Glutamatergic neuron (in vitro differentiated cells): Measurements from ENCODE around the gene MAP7D1. TPM values are rescaled to one million over a fixed set of nuclear protein-coding genes. Genes with fewer than 3 reads are reported as not detected.

Experiments
- DNase-seq: peaks from one replicate; pipeline ENCODE4 v3.0.0; 2022
- H3K27ac Mint-ChIP-seq: one replicate; pipeline ENCODE4 v1.8.0; 2020; ENCODE audit warnings: mild to moderate bottlenecking, mixed read lengths, inconsistent platforms; ENCODE audit not compliant: unreplicated experiment
- H3K27me3 Mint-ChIP-seq: one replicate; pipeline ENCODE4 v1.8.0; 2020; ENCODE audit warnings: mild to moderate bottlenecking, moderate library complexity, mixed read lengths, inconsistent platforms; ENCODE audit not compliant: unreplicated experiment
- H3K36me3 Mint-ChIP-seq: one replicate; pipeline ENCODE4 v1.8.0; 2020; ENCODE audit warnings: mild to moderate bottlenecking, mixed read lengths, inconsistent platforms; ENCODE audit not compliant: unreplicated experiment
- H3K4me1 Mint-ChIP-seq: one replicate; pipeline ENCODE4 v1.8.0; 2020; ENCODE audit warnings: mild to moderate bottlenecking, low read depth, mixed read lengths, inconsistent platforms; ENCODE audit not compliant: unreplicated experiment
- H3K4me3 Mint-ChIP-seq: one replicate; pipeline ENCODE4 v1.8.0; 2020; ENCODE audit warnings: mild to moderate bottlenecking, mixed read lengths, inconsistent platforms; ENCODE audit not compliant: unreplicated experiment
- H3K9me3 Mint-ChIP-seq: one replicate; pipeline ENCODE4 v1.8.0; 2020; ENCODE audit warnings: mild to moderate bottlenecking, moderate library complexity, mixed read lengths, inconsistent platforms; ENCODE audit not compliant: unreplicated experiment
- total RNA-seq: library from RNA; stranded (reverse); fragmentation: NEBNext Ultra II Directional; extraction: Animal tissue kit (Norgen Biotek cat#: 25700); gene quantifications from one replicate; pipeline ENCODE4 v1.2.1, GENCODE V29; 2021; ENCODE audit not compliant: unreplicated experiment
- TF ChIP-seq, protein P1 (sequence below): fragments of 200-600 bp; sonication (generic); IDR thresholded peaks from one replicate; pipeline ENCODE4 v1.5.0; 2021; ENCODE audit not compliant: partially characterized antibody, unreplicated experiment

MAP7D1 gene
- total RNA-seq, 1 donor from 2014 or later: 152 TPM

DNA sequence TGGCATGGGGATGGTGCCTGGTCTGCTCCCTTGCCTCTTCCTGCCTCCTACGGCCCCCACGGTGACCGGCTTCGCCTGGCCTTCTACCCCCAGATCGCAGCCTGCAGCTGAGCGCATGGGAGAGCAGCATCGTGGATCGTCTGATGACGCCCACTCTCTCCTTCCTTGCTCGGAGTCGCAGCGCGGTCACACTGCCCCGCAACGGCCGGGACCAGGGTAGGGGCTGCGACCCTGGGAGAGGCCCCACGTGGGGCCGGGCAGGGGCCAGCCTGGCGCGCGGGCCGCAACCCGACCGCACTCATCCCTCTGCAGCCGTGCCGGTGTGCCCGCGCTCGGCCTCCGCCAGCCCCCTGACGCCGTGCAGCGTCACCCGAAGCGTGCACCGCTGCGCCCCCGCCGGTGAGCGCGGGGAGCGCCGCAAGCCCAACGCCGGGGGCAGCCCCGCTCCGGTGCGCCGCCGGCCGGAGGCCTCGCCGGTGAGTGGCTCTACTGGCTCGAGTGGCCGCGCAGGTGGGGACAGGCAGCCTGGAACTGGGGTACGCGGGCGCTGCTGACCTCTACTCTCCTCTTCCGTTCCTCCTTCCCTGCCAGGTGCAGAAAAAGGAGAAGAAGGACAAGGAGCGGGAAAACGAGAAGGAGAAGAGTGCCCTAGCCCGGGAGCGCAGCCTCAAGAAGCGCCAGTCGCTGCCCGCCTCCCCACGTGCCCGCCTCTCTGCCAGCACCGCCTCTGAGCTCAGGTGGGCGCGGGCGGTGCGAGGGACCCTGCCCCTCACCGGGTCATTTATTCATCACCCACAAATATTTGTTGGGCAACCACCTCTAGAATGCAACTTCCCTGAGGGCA is 20.4 kb downstream of the MAP7D1 start:
- TF ChIP-seq, protein P1, sequence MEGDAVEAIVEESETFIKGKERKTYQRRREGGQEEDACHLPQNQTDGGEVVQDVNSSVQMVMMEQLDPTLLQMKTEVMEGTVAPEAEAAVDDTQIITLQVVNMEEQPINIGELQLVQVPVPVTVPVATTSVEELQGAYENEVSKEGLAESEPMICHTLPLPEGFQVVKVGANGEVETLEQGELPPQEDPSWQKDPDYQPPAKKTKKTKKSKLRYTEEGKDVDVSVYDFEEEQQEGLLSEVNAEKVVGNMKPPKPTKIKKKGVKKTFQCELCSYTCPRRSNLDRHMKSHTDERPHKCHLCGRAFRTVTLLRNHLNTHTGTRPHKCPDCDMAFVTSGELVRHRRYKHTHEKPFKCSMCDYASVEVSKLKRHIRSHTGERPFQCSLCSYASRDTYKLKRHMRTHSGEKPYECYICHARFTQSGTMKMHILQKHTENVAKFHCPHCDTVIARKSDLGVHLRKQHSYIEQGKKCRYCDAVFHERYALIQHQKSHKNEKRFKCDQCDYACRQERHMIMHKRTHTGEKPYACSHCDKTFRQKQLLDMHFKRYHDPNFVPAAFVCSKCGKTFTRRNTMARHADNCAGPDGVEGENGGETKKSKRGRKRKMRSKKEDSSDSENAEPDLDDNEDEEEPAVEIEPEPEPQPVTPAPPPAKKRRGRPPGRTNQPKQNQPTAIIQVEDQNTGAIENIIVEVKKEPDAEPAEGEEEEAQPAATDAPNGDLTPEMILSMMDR: peak; percentile 75
- Mint-ChIP-seq H3K27ac (no peak overlapping the region), H3K4me1 (peaks cover 10% of the 10 kb centered on the region), H3K36me3 (no peaks in the 10 kb centered on the region), H3K27me3 (peaks cover 2% of the 10 kb centered on the region), H3K9me3 (peaks cover 7% of the 10 kb centered on the region), H3K4me3 (no peak overlapping the region)
- DNase-seq: peak; percentile 81

DNA sequence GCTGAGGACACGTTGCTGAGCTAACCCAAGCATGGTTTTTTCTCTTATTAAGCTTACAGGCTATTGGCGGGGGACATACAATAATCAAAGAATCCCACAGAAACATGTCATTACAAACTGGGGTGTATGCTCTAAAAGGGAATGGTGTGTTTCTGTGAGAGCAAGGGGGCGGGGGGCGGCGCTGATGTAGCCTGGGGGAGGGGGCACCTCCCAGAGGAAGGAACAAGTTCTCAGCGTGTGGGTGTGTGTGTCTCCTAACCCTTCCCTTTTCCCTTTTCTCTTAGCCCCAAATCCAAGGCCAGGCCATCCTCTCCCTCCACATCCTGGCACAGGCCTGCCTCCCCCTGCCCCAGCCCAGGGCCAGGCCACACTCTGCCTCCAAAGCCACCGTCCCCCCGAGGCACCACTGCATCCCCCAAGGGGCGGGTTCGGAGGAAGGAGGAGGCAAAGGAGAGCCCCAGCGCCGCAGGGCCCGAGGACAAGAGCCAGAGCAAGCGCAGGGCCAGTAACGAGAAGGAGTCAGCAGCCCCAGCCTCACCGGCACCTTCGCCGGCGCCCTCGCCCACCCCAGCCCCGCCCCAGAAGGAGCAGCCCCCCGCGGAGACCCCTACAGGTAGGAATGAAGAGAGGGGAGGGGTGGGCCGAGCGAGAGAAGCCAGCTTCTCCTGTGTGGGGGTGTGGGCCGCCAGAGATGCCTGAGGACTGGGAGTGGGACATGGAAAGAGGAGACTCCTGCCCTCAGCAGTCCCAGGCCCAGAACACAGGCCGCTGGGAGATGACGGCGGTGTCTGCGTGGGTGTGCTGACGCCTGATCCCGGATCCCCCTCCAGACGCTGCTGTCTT is 21.9 kb downstream of the MAP7D1 start:
- Mint-ChIP-seq H3K27me3 (peaks cover 3% of the 10 kb centered on the region), H3K9me3 (peaks cover 7% of the 10 kb centered on the region), H3K36me3 (no peaks in the 10 kb centered on the region), H3K4me1 (peaks cover 10% of the 10 kb centered on the region), H3K4me3 (no peak overlapping the region), H3K27ac (no peak overlapping the region)
- peak; percentile 39 for DNase-seq
- TF ChIP-seq, protein P1: no peak

DNA sequence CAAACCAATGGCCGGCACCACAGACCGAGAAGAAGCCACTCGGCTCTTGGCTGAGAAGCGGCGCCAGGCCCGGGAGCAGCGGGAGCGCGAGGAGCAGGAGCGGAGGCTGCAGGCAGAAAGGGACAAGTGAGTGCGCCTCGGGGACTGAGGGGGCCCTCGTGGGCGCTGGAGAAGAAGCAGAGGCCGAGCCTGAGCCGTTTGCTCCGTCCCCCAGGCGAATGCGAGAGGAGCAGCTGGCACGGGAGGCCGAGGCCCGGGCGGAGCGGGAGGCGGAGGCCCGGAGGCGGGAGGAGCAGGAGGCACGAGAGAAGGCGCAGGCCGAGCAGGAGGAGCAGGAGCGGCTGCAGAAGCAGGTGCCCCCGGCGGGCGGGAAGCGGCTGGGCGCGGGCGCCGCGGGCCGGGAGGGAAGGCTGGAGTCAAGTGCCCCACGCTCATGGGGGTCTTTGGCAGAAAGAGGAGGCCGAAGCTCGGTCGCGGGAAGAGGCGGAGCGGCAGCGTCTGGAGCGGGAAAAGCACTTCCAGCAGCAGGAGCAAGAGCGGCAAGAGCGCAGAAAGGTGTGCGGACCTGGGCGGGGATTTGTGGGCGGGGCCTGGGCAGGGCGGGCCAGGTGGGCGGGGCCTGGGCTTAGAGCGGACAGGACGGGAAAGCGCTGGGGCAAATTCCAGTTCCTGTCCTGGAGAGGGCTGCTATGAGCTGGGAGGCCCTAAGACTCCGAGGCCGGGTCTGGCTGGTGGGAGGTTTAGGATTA is 22.7 kb downstream of the MAP7D1 start:
- peaks cover 9% of the 10 kb centered on the region for H3K9me3 Mint-ChIP-seq
- peak; percentile 59 for DNase-seq
- peaks cover 10% of the 10 kb centered on the region for H3K4me1 Mint-ChIP-seq
- H3K36me3 Mint-ChIP-seq: no peaks in the 10 kb centered on the region
- TF ChIP-seq, protein P1: no peak
- H3K27me3 Mint-ChIP-seq: peaks cover 9% of the 10 kb centered on the region
- no peak overlapping the region for H3K27ac Mint-ChIP-seq
- H3K4me3 Mint-ChIP-seq: no peak overlapping the region

DNA sequence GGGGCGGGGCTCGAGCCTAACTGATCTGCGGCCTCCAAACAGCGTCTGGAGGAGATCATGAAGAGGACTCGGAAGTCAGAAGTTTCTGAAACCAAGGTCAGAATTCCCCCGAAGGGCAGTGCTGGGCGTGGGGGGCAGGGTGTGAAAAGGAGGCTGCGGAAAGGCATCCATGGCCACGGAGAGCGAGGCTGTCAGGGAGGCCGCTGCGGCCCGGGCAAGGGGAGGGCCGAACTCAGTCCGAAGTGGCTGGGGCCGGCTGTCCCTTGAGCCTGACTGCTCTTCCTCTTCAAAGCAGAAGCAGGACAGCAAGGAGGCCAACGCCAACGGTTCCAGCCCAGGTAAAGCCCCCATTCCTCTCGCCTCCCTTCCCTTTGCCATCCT is 23.2 kb downstream of the MAP7D1 start:
- no peak for DNase-seq
- Mint-ChIP-seq H3K27ac (no peak overlapping the region), H3K9me3 (peaks cover 8% of the 10 kb centered on the region), H3K36me3 (no peaks in the 10 kb centered on the region), H3K4me3 (no peak overlapping the region), H3K27me3 (peaks cover 9% of the 10 kb centered on the region), H3K4me1 (peaks cover 9% of the 10 kb centered on the region)
- TF ChIP-seq, protein P1: no peak
